ENCODE data around the gene TMEM233. TPM values are rescaled to one million over a fixed set of nuclear protein-coding genes. Genes with fewer than 3 reads are reported as not detected.

TMEM233 gene
- total RNA-seq, 1 donor from 2014 or later: 0.96 TPM

- ATAC-seq: no peak
- TF ChIP-seq CTCF (IDR thresholded peaks at IDR 0.05): no peak
Observed at GRCh38 chr12:119578112-119578511, 15.5 kb upstream of the TMEM233 start.

GRCh38 chr12:119589097-119589496 lies 4.5 kb upstream of the TMEM233 start:
- intact Hi-C loops (cut with DNase I): no loop called here
- no peak overlapping the region for H3K4me3 ChIP-seq
- peaks cover 14% of the 10 kb centered on the region for H3K27me3 ChIP-seq
- TF ChIP-seq CTCF (IDR thresholded peaks at IDR 0.05): no peak
- no peaks in the 10 kb centered on the region for H3K36me3 ChIP-seq
- no peak overlapping the region for H3K27ac ChIP-seq
- no peaks in the 10 kb centered on the region for H3K9me3 ChIP-seq
- DNase-seq (no peak), ATAC-seq (no peak)
- H3K4me1 ChIP-seq: peaks cover 5% of the 10 kb centered on the region

More at GRCh38 chr12:119578112-119578511, 15.5 kb upstream of the TMEM233 start:
- DNase-seq: no peak
- Histone ChIP-seq H3K4me3 (no peak overlapping the region), H3K27me3 (no peaks in the 10 kb centered on the region), H3K4me1 (peaks cover 6% of the 10 kb centered on the region), H3K27ac (no peak overlapping the region), H3K9me3 (no peaks in the 10 kb centered on the region), H3K36me3 (no peaks in the 10 kb centered on the region)
- intact Hi-C loops (cut with DNase I): no loop called here

- Histone ChIP-seq H3K9me3 (no peaks in the 10 kb centered on the region), H3K4me3 (no peak overlapping the region), H3K36me3 (no peaks in the 10 kb centered on the region), H3K27ac (no peak overlapping the region), H3K27me3 (peaks cover 19% of the 10 kb centered on the region), H3K4me1 (peaks cover 5% of the 10 kb centered on the region)
- ATAC-seq (no peak), DNase-seq (no peak)
- intact Hi-C loops (cut with DNase I): no loop called here
- no peak for TF ChIP-seq CTCF (IDR thresholded peaks at IDR 0.05)
Observed at GRCh38 chr12:119589634-119590033, 3.9 kb upstream of the TMEM233 start.

- ATAC-seq (no peak), DNase-seq (no peak)
- TF ChIP-seq CTCF (IDR thresholded peaks at IDR 0.05): no peak
- Histone ChIP-seq H3K9me3 (no peaks in the 10 kb centered on the region), H3K27me3 (peaks cover 29% of the 10 kb centered on the region), H3K4me3 (no peak overlapping the region), H3K36me3 (no peaks in the 10 kb centered on the region), H3K4me1 (peaks cover 5% of the 10 kb centered on the region), H3K27ac (no peak overlapping the region)
- intact Hi-C loops (cut with DNase I): no loop called here
Observed at GRCh38 chr12:119592232-119592631, 1.3 kb upstream of the TMEM233 start.

- Histone ChIP-seq H3K27me3 (peaks cover 29% of the 10 kb centered on the region), H3K4me3 (peak overlapping the region; percentile 51)
Observed at GRCh38 chr12:119594399-119594730, 791 bp downstream of the TMEM233 start.

More at GRCh38 chr12:119594399-119594730, 791 bp downstream of the TMEM233 start:
- H3K4me1 ChIP-seq: no peaks in the 10 kb centered on the region
- ATAC-seq (peak; percentile 10), DNase-seq (no peak)
- H3K27ac ChIP-seq: peak overlapping the region; percentile 58
- intact Hi-C loops (cut with DNase I): no loop called here
- TF ChIP-seq CTCF (IDR thresholded peaks at IDR 0.05): no peak
- H3K36me3 ChIP-seq: no peaks in the 10 kb centered on the region
- no peaks in the 10 kb centered on the region for H3K9me3 ChIP-seq

Data from upper lobe of right lung (tissue), 1 donor.